Measurements from ENCODE around the gene STPG2.

The STPG2 gene

GRCh38 chr4:98143001-98143899 lies at the start of gene STPG2:
Gene STPG2, minus strand, starts transcription at chr4:98143476.
- DNase-seq, result peak; percentile 94

GRCh38 chr4:98185279-98185678 lies 42.0 kb upstream of the STPG2 start:
- DNase-seq, result no peak

GRCh38 chr4:98181809-98182208 lies 38.5 kb upstream of the STPG2 start:
- no peak for DNase-seq

- no peak for DNase-seq
These were observed 36.7 kb upstream of the STPG2 start for GRCh38 chr4:98179951-98180350.

GRCh38 chr4:98176531-98176930 lies 33.3 kb upstream of the STPG2 start:
- DNase-seq, result no peak

GRCh38 chr4:98170035-98170434 lies 26.8 kb upstream of the STPG2 start:
- no peak for DNase-seq

- DNase-seq, result no peak
These were observed 23.4 kb upstream of the STPG2 start for GRCh38 chr4:98166731-98167041.

GRCh38 chr4:98166025-98166730 lies 22.9 kb upstream of the STPG2 start:
- no peak for DNase-seq

GRCh38 chr4:98162696-98163095 lies 19.4 kb upstream of the STPG2 start:
- no peak for DNase-seq

- DNase-seq, result no peak
These were observed 8.1 kb upstream of the STPG2 start for GRCh38 chr4:98151145-98151924.

- peak; percentile 17 for DNase-seq
These were observed 7.0 kb upstream of the STPG2 start for GRCh38 chr4:98150092-98150761.

GRCh38 chr4:98148856-98149255 lies 5.6 kb upstream of the STPG2 start:
- peak; percentile 14 for DNase-seq

GRCh38 chr4:98126141-98126540 lies 17.1 kb downstream of the STPG2 start:
- DNase-seq, result no peak

- no peak for DNase-seq
These were observed 17.7 kb downstream of the STPG2 start for GRCh38 chr4:98125585-98125984.

- DNase-seq, result no peak
These were observed 25.9 kb downstream of the STPG2 start for GRCh38 chr4:98117363-98117762.

GRCh38 chr4:98113012-98113411 lies 30.3 kb downstream of the STPG2 start:
- peak; percentile 8 for DNase-seq

GRCh38 chr4:98110929-98111328 lies 32.3 kb downstream of the STPG2 start:
- DNase-seq, result no peak

GRCh38 chr4:98110214-98110613 lies 33.1 kb downstream of the STPG2 start:
- DNase-seq, result no peak

- no peak for DNase-seq
These were observed 40.6 kb downstream of the STPG2 start for GRCh38 chr4:98102660-98103059.

GRCh38 chr4:98101988-98102387 lies 41.3 kb downstream of the STPG2 start:
- no peak for DNase-seq

GRCh38 chr4:98098764-98099163 lies 44.5 kb downstream of the STPG2 start:
- no peak for DNase-seq

- DNase-seq, result no peak
These were observed 49.2 kb downstream of the STPG2 start for GRCh38 chr4:98094118-98094517.

- DNase-seq, result no peak
These were observed 49.6 kb downstream of the STPG2 start for GRCh38 chr4:98093662-98094061.

Measured in CD4-positive, alpha-beta T cell treated with Interleukin-17A for 1 hour (primary cell).